Stromal cell of bone marrow (primary cell): ENCODE measurements around the gene FNBP1L.
"Not testable (repeated sequence)": the region's sequence is repeated elsewhere in the genome, so short reads cannot be mapped to it uniquely, and the experiment has no call there.

Experiments
- DNase-seq: peaks from one replicate; pipeline ENCODE4 v3.0.0-alpha.2; 2012; ENCODE audit warnings: low read depth

The FNBP1L gene

GRCh38 chr1:93573940-93574469, 126.1 kb downstream of the FNBP1L start:
- DNase-seq, result no peak

- no peak for DNase-seq
Measured at GRCh38 chr1:93574511-93574910, 126.6 kb downstream of the FNBP1L start.

- no peak for DNase-seq
Measured at GRCh38 chr1:93574991-93575390, 127.1 kb downstream of the FNBP1L start.

GRCh38 chr1:93575621-93576284, 127.8 kb downstream of the FNBP1L start:
- no peak for DNase-seq

GRCh38 chr1:93576346-93576745, 128.4 kb downstream of the FNBP1L start:
- no peak for DNase-seq

- DNase-seq, result no peak
Measured at GRCh38 chr1:93576746-93577145, 128.8 kb downstream of the FNBP1L start.

GRCh38 chr1:93577536-93578432, 129.9 kb downstream of the FNBP1L start:
- DNase-seq, result no peak

- DNase-seq, result no peak
Measured at GRCh38 chr1:93578433-93578830, 130.5 kb downstream of the FNBP1L start.

- no peak for DNase-seq
Measured at GRCh38 chr1:93578911-93579825, 131.2 kb downstream of the FNBP1L start.

GRCh38 chr1:93579891-93580290, 132.0 kb downstream of the FNBP1L start:
- DNase-seq, result peak; percentile 76

- no peak for DNase-seq
Measured at GRCh38 chr1:93581917-93582850, 134.3 kb downstream of the FNBP1L start.

GRCh38 chr1:93584261-93585003, 136.5 kb downstream of the FNBP1L start:
- DNase-seq, result peak; percentile 70

GRCh38 chr1:93585059-93585966, 137.4 kb downstream of the FNBP1L start:
- DNase-seq, result no peak

- no peak for DNase-seq
Measured at GRCh38 chr1:93587354-93587753, 139.4 kb downstream of the FNBP1L start.

- no peak for DNase-seq
Measured at GRCh38 chr1:93588206-93588605, 140.3 kb downstream of the FNBP1L start.

- no peak for DNase-seq
Measured at GRCh38 chr1:93588955-93589354, 141.0 kb downstream of the FNBP1L start.

GRCh38 chr1:93591291-93591675, 143.4 kb downstream of the FNBP1L start:
- DNase-seq, result not testable (repeated sequence)

- peak; percentile 63 for DNase-seq
Measured at GRCh38 chr1:93591676-93592550, 144.0 kb downstream of the FNBP1L start.
